Suprapubic skin (tissue), 4 donors: ENCODE results near the gene PRKCSH. TPM values are rescaled to one million over a fixed set of nuclear protein-coding genes. Genes with fewer than 3 reads are reported as not detected.
"Not testable (repeated sequence)": the region's sequence is repeated elsewhere in the genome, so short reads cannot be mapped to it uniquely, and the experiment has no call there.

Experiments
- DNase-seq, 2 donors: peaks; one replicate each; pipeline ENCODE4 v3.0.0-alpha.2; 2019; ENCODE audit warnings: low spot score in 2 of 2
- H3K27ac ChIP-seq: fragments of 200-600 bp; sonication (generic); one replicate; pipeline ENCODE4 v1.5.1; 2019
- H3K27me3 ChIP-seq: fragments of 200-600 bp; sonication (generic); one replicate; pipeline ENCODE4 v1.5.1; 2019
- H3K36me3 ChIP-seq: fragments of 200-600 bp; sonication (generic); one replicate; pipeline ENCODE4 v1.5.1; 2019
- H3K4me1 ChIP-seq: fragments of 200-600 bp; sonication (generic); one replicate; pipeline ENCODE4 v1.5.1; 2019
- H3K4me3 ChIP-seq: fragments of 200-600 bp; sonication (generic); one replicate; pipeline ENCODE4 v1.5.1; 2019; ENCODE audit warnings: mild to moderate bottlenecking
- H3K9me3 ChIP-seq: fragments of 200-600 bp; sonication (generic); one replicate; pipeline ENCODE4 v1.5.1; 2019
- EP300 ChIP-seq: sonication (generic); formaldehyde crosslinking; IDR thresholded peaks from one replicate; pipeline ENCODE4 v1.6.1; 2017; ENCODE audit warnings: antibody characterized with exemption
- POLR2A ChIP-seq, 2 donors: fragments of 450-650 bp; IDR thresholded peaks; one replicate each; pipeline ENCODE4 v1.6.1; 2017; ENCODE audit warnings: antibody characterized with exemption in 2 of 2, mild to moderate bottlenecking in 2 of 2, moderate library complexity in 2 of 2
- POLR2AphosphoS5 ChIP-seq, 3 donors: sonication (generic); formaldehyde crosslinking; IDR thresholded peaks; one replicate each; pipeline ENCODE4 v1.6.1; 2017; ENCODE audit warnings: antibody characterized with exemption in 3 of 3
- WGBS: methylation state at CpG from one replicate; pipeline ENCODE4 v1.1.5; 2018; 5-methylcytosine and 5-hydroxymethylcytosine counted together
- total RNA-seq, 4 donors: library from RNA; depleted of rRNA; stranded (reverse); fragments of >200 nt; gene quantifications; one replicate each; pipeline ENCODE4 v1.1.0, GENCODE V29; 2016
- TF ChIP-seq, protein P1 (sequence below), 2 donors: fragments of 200-600 bp in 1 of 2; fragments of 450-650 bp in 1 of 2; sonication (generic) in 1 of 2; IDR thresholded peaks; one replicate each; pipeline ENCODE4 v1.5.1; 2016 to 2019; ENCODE audit warnings: antibody characterized with exemption in 2 of 2, mild to moderate bottlenecking in 1 of 2, moderate library complexity in 1 of 2

PRKCSH gene
- total RNA-seq, 4 donors from 2014 or later = 119 to 164 (median 124) TPM

GRCh38 chr19:11464333-11465265, 29.2 kb downstream of the PRKCSH start:
- DNase-seq = no peak

DNA sequence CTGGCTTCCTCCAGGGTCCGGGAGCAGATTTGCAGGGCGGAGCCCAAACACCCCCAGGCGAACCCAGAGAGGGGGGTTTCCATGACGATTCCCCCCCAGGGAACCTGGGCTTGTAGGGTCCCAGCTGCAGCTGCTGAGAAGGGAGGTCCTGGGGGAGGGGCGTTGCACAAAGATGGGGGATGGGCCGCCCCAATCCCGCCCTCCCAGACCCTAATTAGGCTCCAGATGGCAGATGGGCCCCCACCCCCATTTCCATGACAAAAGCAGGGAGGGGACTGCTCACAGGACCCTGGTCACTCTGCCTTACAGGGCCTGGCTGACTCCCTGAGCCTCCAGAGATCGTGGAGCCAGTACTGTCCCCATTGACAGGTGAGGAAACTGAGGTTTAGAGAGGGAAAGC, 30.2 kb downstream of the PRKCSH start:
- Histone ChIP-seq H3K27me3 (no peaks in the 10 kb centered on the region), H3K36me3 (no peaks in the 10 kb centered on the region), H3K9me3 (no peaks in the 10 kb centered on the region), H3K4me3 (no peak overlapping the region), H3K4me1 (peaks cover 4% of the 10 kb centered on the region), H3K27ac (no peak overlapping the region)
- TF ChIP-seq, protein P1, sequence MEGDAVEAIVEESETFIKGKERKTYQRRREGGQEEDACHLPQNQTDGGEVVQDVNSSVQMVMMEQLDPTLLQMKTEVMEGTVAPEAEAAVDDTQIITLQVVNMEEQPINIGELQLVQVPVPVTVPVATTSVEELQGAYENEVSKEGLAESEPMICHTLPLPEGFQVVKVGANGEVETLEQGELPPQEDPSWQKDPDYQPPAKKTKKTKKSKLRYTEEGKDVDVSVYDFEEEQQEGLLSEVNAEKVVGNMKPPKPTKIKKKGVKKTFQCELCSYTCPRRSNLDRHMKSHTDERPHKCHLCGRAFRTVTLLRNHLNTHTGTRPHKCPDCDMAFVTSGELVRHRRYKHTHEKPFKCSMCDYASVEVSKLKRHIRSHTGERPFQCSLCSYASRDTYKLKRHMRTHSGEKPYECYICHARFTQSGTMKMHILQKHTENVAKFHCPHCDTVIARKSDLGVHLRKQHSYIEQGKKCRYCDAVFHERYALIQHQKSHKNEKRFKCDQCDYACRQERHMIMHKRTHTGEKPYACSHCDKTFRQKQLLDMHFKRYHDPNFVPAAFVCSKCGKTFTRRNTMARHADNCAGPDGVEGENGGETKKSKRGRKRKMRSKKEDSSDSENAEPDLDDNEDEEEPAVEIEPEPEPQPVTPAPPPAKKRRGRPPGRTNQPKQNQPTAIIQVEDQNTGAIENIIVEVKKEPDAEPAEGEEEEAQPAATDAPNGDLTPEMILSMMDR (IDR thresholded peaks at IDR 0.05) = no peak
- TF ChIP-seq EP300 = no peak
- TF ChIP-seq POLR2AphosphoS5 (IDR thresholded peaks at IDR 0.05) = no peak
- TF ChIP-seq POLR2A (IDR thresholded peaks at IDR 0.05) = no peak
- 57% methylated on average over 1 of the region's 8 CpGs for WGBS
- DNase-seq = no peak

More at GRCh38 chr19:11464333-11465265, 29.2 kb downstream of the PRKCSH start:
- Histone ChIP-seq H3K27me3 (peaks cover 6% of the 10 kb centered on the region), H3K9me3 (no peaks in the 10 kb centered on the region), H3K4me3 (no peak overlapping the region), H3K4me1 (peaks cover 4% of the 10 kb centered on the region), H3K27ac (no peak overlapping the region), H3K36me3 (no peaks in the 10 kb centered on the region)
- 79% methylated on average over 11 of the region's 11 CpGs for WGBS
- TF ChIP-seq EP300 (no peak), POLR2AphosphoS5 (IDR thresholded peaks at IDR 0.05) (no peak), POLR2A (IDR thresholded peaks at IDR 0.05) (no peak)
- TF ChIP-seq, protein P1 (IDR thresholded peaks at IDR 0.05) = no peak

DNA sequence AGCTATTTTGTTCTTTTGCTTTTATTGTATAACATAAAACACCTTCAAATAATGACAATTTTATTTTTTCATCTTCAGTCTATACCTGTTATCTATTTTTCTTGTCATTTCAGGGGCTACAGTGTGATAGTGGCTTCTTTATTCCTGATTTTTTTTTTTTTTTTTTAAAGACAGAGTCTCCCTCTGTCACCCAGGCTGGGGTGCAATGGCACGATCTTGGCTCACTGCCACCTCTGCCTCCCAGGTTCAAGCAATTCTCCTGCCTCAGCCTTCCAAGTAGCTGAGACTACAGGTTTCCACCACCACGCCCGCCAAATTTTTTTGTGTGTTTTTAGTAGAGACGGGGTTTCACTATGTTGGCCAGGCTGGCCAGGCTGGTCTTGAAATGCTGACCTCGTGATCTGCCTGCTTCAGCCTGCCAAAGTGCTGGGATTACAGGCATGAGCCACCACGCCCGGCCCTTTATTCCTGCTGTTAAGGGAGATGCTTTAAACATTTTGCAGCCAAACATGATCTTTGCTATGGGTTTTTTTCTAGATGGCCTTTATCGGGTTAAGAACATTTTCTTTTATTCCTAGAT, 32.9 kb downstream of the PRKCSH start:
- not testable (repeated sequence) for H3K4me3 ChIP-seq, H3K9me3 ChIP-seq, H3K27ac ChIP-seq, H3K27me3 ChIP-seq, H3K36me3 ChIP-seq, H3K4me1 ChIP-seq, DNase-seq
- WGBS = 34% methylated on average over 8 of the region's 8 CpGs

GRCh38 chr19:11473725-11474124, 38.3 kb downstream of the PRKCSH start:
- no peaks in the 10 kb centered on the region for H3K4me1 ChIP-seq
- H3K9me3 ChIP-seq = no peaks in the 10 kb centered on the region
- TF ChIP-seq, protein P1 (IDR thresholded peaks at IDR 0.05) = no peak
- TF ChIP-seq POLR2A (IDR thresholded peaks at IDR 0.05) (no peak), POLR2AphosphoS5 (IDR thresholded peaks at IDR 0.05) (no peak), EP300 (no peak)
- H3K27me3 ChIP-seq = no peaks in the 10 kb centered on the region
- H3K36me3 ChIP-seq = no peaks in the 10 kb centered on the region
- H3K4me3 ChIP-seq = no peak overlapping the region
- 61% methylated on average over 4 of the region's 4 CpGs for whole genome bisulfite sequencing
- no peak overlapping the region for H3K27ac ChIP-seq
- no peak for DNase-seq

DNA sequence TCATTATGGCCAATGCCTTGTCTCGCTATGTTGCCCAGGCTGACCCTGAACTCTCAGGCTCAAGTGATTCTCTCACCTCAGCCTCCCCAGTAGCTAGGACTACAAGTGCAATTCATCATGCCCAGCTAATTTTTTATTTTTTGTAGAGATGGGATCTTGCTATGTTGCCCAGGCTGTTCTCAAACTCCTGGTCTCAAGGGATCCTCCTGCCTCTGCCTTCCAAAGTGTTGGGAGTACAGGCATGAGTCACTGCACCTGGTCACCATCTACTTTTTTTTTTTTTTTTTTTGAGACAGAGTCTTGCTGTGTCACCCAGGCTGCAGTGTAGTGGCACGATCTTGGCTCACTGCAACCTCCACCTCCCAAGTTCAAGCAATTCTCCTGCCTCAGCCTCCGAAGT, 39.9 kb downstream of the PRKCSH start:
- peaks cover 13% of the 10 kb centered on the region for H3K4me1 ChIP-seq
- H3K36me3 ChIP-seq, H3K4me3 ChIP-seq, H3K27ac ChIP-seq, H3K9me3 ChIP-seq, H3K27me3 ChIP-seq, DNase-seq: not testable (repeated sequence)
- WGBS = 100% methylated on average over 3 of the region's 3 CpGs

GRCh38 chr19:11475861-11476260, 40.4 kb downstream of the PRKCSH start:
- no peak overlapping the region for H3K4me3 ChIP-seq
- H3K36me3 ChIP-seq = no peaks in the 10 kb centered on the region
- H3K4me1 ChIP-seq = peaks cover 18% of the 10 kb centered on the region
- no peak for DNase-seq
- WGBS = 75% methylated on average over 8 of the region's 8 CpGs
- H3K27ac ChIP-seq = no peak overlapping the region
- TF ChIP-seq, protein P1 (IDR thresholded peaks at IDR 0.05) = no peak
- no peak for TF ChIP-seq EP300
- no peak for TF ChIP-seq POLR2AphosphoS5 (IDR thresholded peaks at IDR 0.05)
- no peak for TF ChIP-seq POLR2A (IDR thresholded peaks at IDR 0.05)
- H3K9me3 ChIP-seq = no peaks in the 10 kb centered on the region
- H3K27me3 ChIP-seq = peaks cover 15% of the 10 kb centered on the region
